Uterus (tissue), 4 donors: ENCODE results near the gene LOXL1. TPM values are rescaled to one million over a fixed set of nuclear protein-coding genes. Genes with fewer than 3 reads are reported as not detected.
A peak's percentile ranks its signal among the peaks of the same experiment; 100 is the strongest.

Source experiments
- DNase-seq, 2 donors: peaks; one replicate each; pipeline ENCODE4 v3.0.0-alpha.2; 2019 to 2020
- H3K27ac ChIP-seq, 2 donors: fragments of 200-600 bp; sonication (generic); 1 replicate in 1 of 2; 2 replicates in 1 of 2; pipeline ENCODE4 v1.5.1; 2016 to 2018
- H3K27me3 ChIP-seq, 2 donors: fragments of 200-600 bp; sonication (generic); one replicate each; pipeline ENCODE4 v1.5.1; 2018 to 2019; ENCODE audit warnings: control low read depth in 1 of 2
- H3K36me3 ChIP-seq, 2 donors: fragments of 200-600 bp; sonication (generic); one replicate each; pipeline ENCODE4 v1.5.1; 2019; ENCODE audit warnings: control low read depth in 1 of 2
- H3K4me1 ChIP-seq, 2 donors: fragments of 200-600 bp; sonication (generic); one replicate each; pipeline ENCODE4 v1.5.1; 2018 to 2019; ENCODE audit warnings: control low read depth in 1 of 2
- H3K4me3 ChIP-seq, 2 donors: fragments of 200-600 bp; sonication (generic); 1 replicate in 1 of 2; 2 replicates in 1 of 2; pipeline ENCODE4 v1.5.1; 2018 to 2019; ENCODE audit warnings: mild to moderate bottlenecking in 1 of 2
- H3K9me3 ChIP-seq, 2 donors: fragments of 200-600 bp; sonication (generic); one replicate each; pipeline ENCODE4 v1.5.1; 2019; ENCODE audit warnings: control low read depth in 1 of 2
- POLR2A ChIP-seq, 2 donors: fragments of 450-650 bp; IDR thresholded peaks; one replicate each; pipeline ENCODE4 v1.6.1; 2016; ENCODE audit warnings: antibody characterized with exemption in 2 of 2, mild to moderate bottlenecking in 1 of 2, moderate library complexity in 1 of 2
- intact Hi-C: fragments of 100-400 bp; cut with DNase I; formaldehyde crosslinking; loops from one replicate; pipeline ENCODE4 v1.15.1; 2023; ENCODE audit warnings: low total_unique reads
- total RNA-seq, 4 donors: library from RNA; depleted of rRNA in 3 of 4; stranded (reverse); fragments of >200 nt in 3 of 4; gene quantifications; one replicate each; pipeline versions ENCODE4 v1.1.0 to v1.2.4, GENCODE V29; 2014 to 2023
- TF ChIP-seq, protein P1 (sequence below), 4 experiments: fragments of 200-600 bp in 2 of 4; fragments of 450-650 bp in 2 of 4; sonication (generic) in 2 of 4; IDR thresholded peaks; one replicate each; pipeline ENCODE4 v1.5.1; 2016 to 2019; ENCODE audit warnings: antibody characterized with exemption in 4 of 4, mild to moderate bottlenecking in 2 of 4, moderate library complexity in 1 of 4
- donor health status: DM: yes; HTN: yes; CAD: no.

Gene LOXL1
- total RNA-seq, 4 donors from 2014 or later, result 19.4 to 68.4 (median 33.1) TPM

DNA sequence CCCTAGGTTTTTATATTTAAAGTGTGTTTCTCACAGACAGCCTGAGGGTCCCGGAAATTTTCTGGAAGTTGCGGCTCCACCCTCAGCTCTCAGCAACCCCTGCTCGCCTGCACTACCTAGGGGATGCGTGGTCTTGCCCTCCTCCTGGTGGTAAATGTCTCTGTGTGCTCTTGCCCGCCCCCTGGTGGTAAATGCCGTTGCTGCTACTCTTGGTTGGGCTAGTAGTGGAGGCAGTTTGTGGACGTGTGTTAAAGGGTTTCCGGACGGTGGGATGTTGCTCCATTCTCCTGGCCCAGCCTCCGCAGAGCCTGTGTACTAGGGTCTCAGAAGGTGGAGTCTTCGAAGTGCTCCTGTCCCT is 38.5 kb downstream of the LOXL1 start:
- intact Hi-C loops, result no loop called here
- H3K27ac ChIP-seq, result no peak overlapping the region

DNA sequence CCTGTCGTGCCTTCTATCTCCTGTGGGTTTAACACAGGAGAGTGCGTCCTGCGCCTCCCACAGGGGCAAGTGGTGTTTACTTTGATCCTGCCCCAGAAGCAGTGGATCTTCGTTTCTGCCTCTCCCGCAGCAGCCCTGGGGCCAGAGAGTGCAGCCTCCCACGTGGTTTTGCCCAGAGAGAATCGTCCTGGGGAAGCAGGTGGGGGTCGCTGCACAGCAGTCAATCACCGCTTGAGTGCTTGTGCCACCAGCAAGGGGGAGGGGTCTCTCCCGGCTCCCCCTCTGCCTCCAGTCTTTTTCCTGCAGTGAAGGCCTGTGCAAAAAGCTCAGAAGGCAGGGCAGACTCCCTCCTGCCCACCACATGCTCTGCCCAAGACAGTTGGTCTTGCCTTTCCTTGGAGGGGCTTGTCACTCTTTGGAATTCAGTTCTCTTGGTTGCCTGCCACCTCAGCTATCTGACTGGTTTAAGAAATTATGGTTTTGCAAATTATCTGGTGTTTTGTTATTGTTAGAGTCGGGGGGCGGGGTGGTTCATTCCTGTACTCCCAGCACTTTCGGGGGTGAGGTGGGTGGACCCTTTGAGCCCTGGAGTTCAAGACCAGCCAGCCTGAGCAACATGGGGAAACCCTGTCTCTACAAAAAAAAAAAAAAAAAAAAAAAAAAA is 39.0 kb downstream of the LOXL1 start:
- H3K36me3 ChIP-seq, result no peaks in the 10 kb centered on the region
- intact Hi-C loops, result no loop called here
- H3K27ac ChIP-seq, result no peak overlapping the region
- DNase-seq, result no peak
- no peaks in the 10 kb centered on the region for H3K27me3 ChIP-seq
- H3K4me3 ChIP-seq, result no peak overlapping the region
- no peaks in the 10 kb centered on the region for H3K4me1 ChIP-seq
- no peak for TF ChIP-seq POLR2A (IDR thresholded peaks at IDR 0.05)
- TF ChIP-seq, protein P1, sequence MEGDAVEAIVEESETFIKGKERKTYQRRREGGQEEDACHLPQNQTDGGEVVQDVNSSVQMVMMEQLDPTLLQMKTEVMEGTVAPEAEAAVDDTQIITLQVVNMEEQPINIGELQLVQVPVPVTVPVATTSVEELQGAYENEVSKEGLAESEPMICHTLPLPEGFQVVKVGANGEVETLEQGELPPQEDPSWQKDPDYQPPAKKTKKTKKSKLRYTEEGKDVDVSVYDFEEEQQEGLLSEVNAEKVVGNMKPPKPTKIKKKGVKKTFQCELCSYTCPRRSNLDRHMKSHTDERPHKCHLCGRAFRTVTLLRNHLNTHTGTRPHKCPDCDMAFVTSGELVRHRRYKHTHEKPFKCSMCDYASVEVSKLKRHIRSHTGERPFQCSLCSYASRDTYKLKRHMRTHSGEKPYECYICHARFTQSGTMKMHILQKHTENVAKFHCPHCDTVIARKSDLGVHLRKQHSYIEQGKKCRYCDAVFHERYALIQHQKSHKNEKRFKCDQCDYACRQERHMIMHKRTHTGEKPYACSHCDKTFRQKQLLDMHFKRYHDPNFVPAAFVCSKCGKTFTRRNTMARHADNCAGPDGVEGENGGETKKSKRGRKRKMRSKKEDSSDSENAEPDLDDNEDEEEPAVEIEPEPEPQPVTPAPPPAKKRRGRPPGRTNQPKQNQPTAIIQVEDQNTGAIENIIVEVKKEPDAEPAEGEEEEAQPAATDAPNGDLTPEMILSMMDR (IDR thresholded peaks at IDR 0.05), result no peak
- H3K9me3 ChIP-seq, result no peaks in the 10 kb centered on the region

More for the DNA sequence above, 38.5 kb downstream of the LOXL1 start:
- H3K36me3 ChIP-seq, result no peaks in the 10 kb centered on the region
- no peaks in the 10 kb centered on the region for H3K9me3 ChIP-seq
- H3K27me3 ChIP-seq, result no peaks in the 10 kb centered on the region
- H3K4me1 ChIP-seq, result no peaks in the 10 kb centered on the region
- peak; percentile 81 for DNase-seq
- no peak overlapping the region for H3K4me3 ChIP-seq
- TF ChIP-seq, protein P1 (IDR thresholded peaks at IDR 0.05), result peak; percentile 91 to 96 (median 94)
- TF ChIP-seq POLR2A (IDR thresholded peaks at IDR 0.05), result no peak

DNA sequence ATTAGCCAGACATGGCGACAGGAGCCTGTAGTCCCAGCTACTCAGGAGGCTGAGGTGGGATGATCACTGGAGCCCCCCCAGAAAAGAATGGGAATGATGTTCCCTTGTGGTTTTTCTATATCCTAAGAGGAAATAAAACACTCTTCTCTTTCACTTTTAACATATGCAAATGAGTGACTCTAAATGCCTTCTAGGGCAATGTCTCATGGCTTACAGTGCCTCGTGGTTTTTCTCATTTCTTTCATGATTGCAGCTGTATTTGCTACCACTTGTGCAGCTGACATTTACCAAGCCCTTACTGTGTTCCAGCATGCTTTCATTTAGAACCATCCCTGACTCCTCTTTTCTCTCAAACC is 39.5 kb downstream of the LOXL1 start:
- Histone ChIP-seq H3K4me3 (no peak overlapping the region), H3K36me3 (no peaks in the 10 kb centered on the region), H3K27ac (no peak overlapping the region), H3K9me3 (no peaks in the 10 kb centered on the region), H3K4me1 (no peaks in the 10 kb centered on the region), H3K27me3 (no peaks in the 10 kb centered on the region)
- no peak for DNase-seq
- TF ChIP-seq POLR2A (IDR thresholded peaks at IDR 0.05), result no peak
- TF ChIP-seq, protein P1 (IDR thresholded peaks at IDR 0.05), result no peak
- intact Hi-C loops, result no loop called here

DNA sequence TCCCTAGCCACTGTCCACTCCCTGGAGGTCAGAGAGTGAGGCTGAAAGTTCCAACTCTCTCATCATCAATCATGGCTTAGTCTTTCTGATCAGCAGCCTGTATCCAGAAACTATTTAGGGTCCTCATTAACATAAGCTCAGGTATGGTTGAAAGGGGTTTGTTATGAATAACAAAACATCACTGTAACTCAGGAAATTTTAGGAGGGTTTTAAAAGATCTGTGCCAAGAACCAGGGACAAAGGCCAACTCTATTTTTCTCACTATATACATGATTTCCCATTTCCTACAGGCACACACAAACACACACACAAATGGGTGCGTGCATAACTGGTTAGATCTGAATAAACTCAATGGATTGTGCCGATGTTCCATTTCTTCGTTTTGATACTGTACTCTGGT is 42.2 kb downstream of the LOXL1 start:
- intact Hi-C loops, result no loop called here
- TF ChIP-seq, protein P1 (IDR thresholded peaks at IDR 0.05), result no peak
- TF ChIP-seq POLR2A (IDR thresholded peaks at IDR 0.05), result no peak
- Histone ChIP-seq H3K27me3 (no peaks in the 10 kb centered on the region), H3K27ac (no peak overlapping the region), H3K36me3 (no peaks in the 10 kb centered on the region), H3K9me3 (no peaks in the 10 kb centered on the region), H3K4me3 (no peak overlapping the region), H3K4me1 (peaks cover 0 to 8% of the 10 kb centered on the region in 2 donors)
- DNase-seq, result no peak

DNA sequence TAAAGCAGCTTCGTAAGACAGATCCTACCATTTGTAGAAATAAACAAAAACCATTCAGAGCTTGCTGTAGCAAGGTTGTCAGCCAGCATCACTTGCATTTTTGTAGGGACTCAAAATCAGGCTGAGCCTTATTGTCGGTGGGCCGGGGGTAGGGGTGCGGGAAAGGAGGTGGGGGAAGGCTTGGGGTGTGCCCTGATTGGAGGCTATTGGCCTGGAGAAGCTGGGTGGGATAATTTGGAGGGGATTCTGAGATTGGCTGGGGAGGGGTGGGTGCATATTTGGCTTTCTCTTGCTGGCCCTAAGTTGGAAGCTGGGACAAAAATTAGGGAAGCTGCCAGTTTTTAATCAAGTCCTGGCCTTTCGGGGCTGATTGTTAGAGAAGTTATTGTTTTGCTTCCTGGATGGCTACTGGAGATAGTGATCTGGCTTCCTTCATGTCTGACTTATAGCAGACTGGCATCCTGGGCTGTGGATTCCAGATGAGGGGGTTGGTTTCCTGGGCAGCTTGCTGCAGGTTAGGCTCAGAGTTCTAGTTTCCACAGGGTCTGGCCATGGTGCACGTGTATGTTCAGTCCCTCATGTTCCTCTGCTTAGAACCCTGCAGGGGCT is 43.0 kb downstream of the LOXL1 start:
- no peak for DNase-seq
- Histone ChIP-seq H3K4me3 (no peak overlapping the region), H3K9me3 (no peaks in the 10 kb centered on the region), H3K27ac (no peak overlapping the region), H3K27me3 (no peaks in the 10 kb centered on the region), H3K36me3 (no peaks in the 10 kb centered on the region), H3K4me1 (peaks cover 0 to 8% of the 10 kb centered on the region in 2 donors)
- TF ChIP-seq, protein P1 (IDR thresholded peaks at IDR 0.05), result no peak
- no peak for TF ChIP-seq POLR2A (IDR thresholded peaks at IDR 0.05)
- intact Hi-C loops, result no loop called here
